Left lobe of liver (tissue), 2 donors: Measurements from ENCODE around the gene LNP1. TPM values are rescaled to one million over a fixed set of nuclear protein-coding genes. Genes with fewer than 3 reads are reported as not detected.
"Not testable (repeated sequence)": the region's sequence is repeated elsewhere in the genome, so short reads cannot be mapped to it uniquely, and the experiment has no call there.

Experiments used
- ATAC-seq: fragments of 200-7000 bp; cut with Tn5 transposase; one replicate; pipeline ENCODE4 v1.9.1; 2020; ENCODE audit warnings: mild to moderate bottlenecking, moderate library complexity
- DNase-seq: peaks from one replicate; pipeline ENCODE4 v3.0.0-alpha.2; 2020; ENCODE audit warnings: low spot score
- total RNA-seq: library from RNA; stranded (reverse); gene quantifications from one replicate; pipeline ENCODE4 v1.2.1, GENCODE V29; 2021
- donor health status: DM: no; HTN: no; CAD: no; lungs with moderate emphysema.
- donor health status: DM: no; HTN: yes; CAD: no.

LNP1 gene
- total RNA-seq, 1 donor from 2014 or later = 2.1 TPM

- peak; percentile 65 for DNase-seq
- ATAC-seq = peak; percentile 90
Measured at GRCh38 chr3:100426067-100426682, 24.8 kb downstream of the LNP1 start.

GRCh38 chr3:100427699-100428098, 26.4 kb downstream of the LNP1 start:
- ATAC-seq (no peak), DNase-seq (no peak)

- DNase-seq (no peak), ATAC-seq (no peak)
Measured at GRCh38 chr3:100429187-100429716, 27.9 kb downstream of the LNP1 start.

GRCh38 chr3:100436951-100437350, 35.6 kb downstream of the LNP1 start:
- DNase-seq (no peak), ATAC-seq (no peak)

- peak; percentile 19 for ATAC-seq
- no peak for DNase-seq
Measured at GRCh38 chr3:100437721-100438622, 36.6 kb downstream of the LNP1 start.

- ATAC-seq = no peak
- DNase-seq = no peak
Measured at GRCh38 chr3:100438623-100438974, 37.3 kb downstream of the LNP1 start.

GRCh38 chr3:100440895-100441294, 39.6 kb downstream of the LNP1 start:
- no peak for DNase-seq
- no peak for ATAC-seq

- DNase-seq (no peak), ATAC-seq (no peak)
Measured at GRCh38 chr3:100443690-100444089, 42.4 kb downstream of the LNP1 start.

- ATAC-seq, DNase-seq: not testable (repeated sequence)
Measured at GRCh38 chr3:100447067-100447466, 45.7 kb downstream of the LNP1 start.

GRCh38 chr3:100448079-100448478, 46.7 kb downstream of the LNP1 start:
- peak; percentile 55 for ATAC-seq

GRCh38 chr3:100449214-100449613, 47.9 kb downstream of the LNP1 start:
- no peak for DNase-seq
- ATAC-seq = peak; percentile 18

More at GRCh38 chr3:100448079-100448478, 46.7 kb downstream of the LNP1 start:
- DNase-seq = no peak

- ATAC-seq (peak; percentile 87), DNase-seq (peak; percentile 65)
Measured at GRCh38 chr3:100454677-100455076, 53.3 kb downstream of the LNP1 start.

GRCh38 chr3:100455841-100456550, 54.7 kb downstream of the LNP1 start:
- DNase-seq (no peak), ATAC-seq (no peak)

GRCh38 chr3:100456745-100457144, 55.4 kb downstream of the LNP1 start:
- no peak for DNase-seq

GRCh38 chr3:100457811-100458210, 56.5 kb downstream of the LNP1 start:
- ATAC-seq = no peak

More at GRCh38 chr3:100456745-100457144, 55.4 kb downstream of the LNP1 start:
- ATAC-seq = peak; percentile 41

GRCh38 chr3:100458814-100459213, 57.5 kb downstream of the LNP1 start:
- ATAC-seq = no peak

More at GRCh38 chr3:100457811-100458210, 56.5 kb downstream of the LNP1 start:
- DNase-seq = no peak

GRCh38 chr3:100463002-100463401, 61.7 kb downstream of the LNP1 start:
- DNase-seq = no peak

More at GRCh38 chr3:100458814-100459213, 57.5 kb downstream of the LNP1 start:
- no peak for DNase-seq

GRCh38 chr3:100463646-100464155, 62.4 kb downstream of the LNP1 start:
- ATAC-seq (no peak), DNase-seq (no peak)

More at GRCh38 chr3:100463002-100463401, 61.7 kb downstream of the LNP1 start:
- peak; percentile 96 for ATAC-seq

GRCh38 chr3:100465892-100466777, 64.8 kb downstream of the LNP1 start:
- ATAC-seq = peak; percentile 44
- no peak for DNase-seq

GRCh38 chr3:100467133-100467532, 65.8 kb downstream of the LNP1 start:
- DNase-seq (no peak), ATAC-seq (no peak)
